PFSK-1 (cell line): ENCODE data around the gene LSP1.

ENCODE experiments used
- FOXP2 ChIP-seq: optimal IDR thresholded peaks from 2 replicates; pipeline ENCODE3; 2011; ENCODE audit warnings: borderline replicate concordance, control low read depth, inconsistent platforms; ENCODE audit not compliant: insufficient read depth; ENCODE audit errors: extremely low read length, extremely low read depth
- POLR2AphosphoS5 ChIP-seq: IDR thresholded peaks from 2 replicates; pipeline ENCODE4 v1.6.1; 2012; ENCODE audit warnings: low read depth, mild to moderate bottlenecking, control low read depth, low read length, moderate library complexity
- SIN3A ChIP-seq: IDR thresholded peaks from 2 replicates; pipeline ENCODE4 v1.6.1; 2012; ENCODE audit warnings: mild to moderate bottlenecking, low read length, moderate library complexity, borderline replicate concordance; ENCODE audit not compliant: insufficient read depth
- TAF1 ChIP-seq: IDR thresholded peaks from 2 replicates; pipeline ENCODE4 v1.6.1; 2012; ENCODE audit warnings: low read length, control low read depth, borderline replicate concordance; ENCODE audit not compliant: insufficient read depth
- TF ChIP-seq, protein P1 (sequence below), 2 experiments: IDR thresholded peaks; 2 replicates each; pipeline versions ENCODE4 v1.6.1 to v1.8.0; 2011 to 2012; ENCODE audit warnings: low read depth in 2 of 2, low read length in 2 of 2, control low read depth in 1 of 2, inconsistent platforms in 1 of 2, mild to moderate bottlenecking in 1 of 2, moderate library complexity in 1 of 2; ENCODE audit not compliant: insufficient read depth in 1 of 2

The LSP1 gene

DNA sequence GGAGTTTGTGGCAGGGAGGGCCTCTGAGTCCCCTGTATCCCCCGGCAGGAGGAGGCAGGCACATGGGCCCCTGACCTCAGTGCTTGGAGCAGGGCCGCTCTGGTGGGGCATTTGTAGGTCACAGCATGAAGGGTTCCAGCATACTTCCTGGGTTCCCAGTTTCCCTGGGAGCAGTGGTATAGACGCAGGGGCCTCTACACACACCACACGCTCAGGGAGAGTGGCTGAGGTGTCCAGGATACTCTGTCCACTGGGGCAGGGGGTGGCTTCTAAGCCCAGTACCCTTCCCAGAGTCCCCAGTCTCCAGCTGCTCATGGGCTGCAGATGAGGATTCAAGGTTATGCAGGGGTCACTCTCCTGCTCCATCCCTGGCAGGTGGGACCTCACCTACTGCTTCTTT lies 6.1 kb downstream of the LSP1 start:
- TF ChIP-seq, protein P1, sequence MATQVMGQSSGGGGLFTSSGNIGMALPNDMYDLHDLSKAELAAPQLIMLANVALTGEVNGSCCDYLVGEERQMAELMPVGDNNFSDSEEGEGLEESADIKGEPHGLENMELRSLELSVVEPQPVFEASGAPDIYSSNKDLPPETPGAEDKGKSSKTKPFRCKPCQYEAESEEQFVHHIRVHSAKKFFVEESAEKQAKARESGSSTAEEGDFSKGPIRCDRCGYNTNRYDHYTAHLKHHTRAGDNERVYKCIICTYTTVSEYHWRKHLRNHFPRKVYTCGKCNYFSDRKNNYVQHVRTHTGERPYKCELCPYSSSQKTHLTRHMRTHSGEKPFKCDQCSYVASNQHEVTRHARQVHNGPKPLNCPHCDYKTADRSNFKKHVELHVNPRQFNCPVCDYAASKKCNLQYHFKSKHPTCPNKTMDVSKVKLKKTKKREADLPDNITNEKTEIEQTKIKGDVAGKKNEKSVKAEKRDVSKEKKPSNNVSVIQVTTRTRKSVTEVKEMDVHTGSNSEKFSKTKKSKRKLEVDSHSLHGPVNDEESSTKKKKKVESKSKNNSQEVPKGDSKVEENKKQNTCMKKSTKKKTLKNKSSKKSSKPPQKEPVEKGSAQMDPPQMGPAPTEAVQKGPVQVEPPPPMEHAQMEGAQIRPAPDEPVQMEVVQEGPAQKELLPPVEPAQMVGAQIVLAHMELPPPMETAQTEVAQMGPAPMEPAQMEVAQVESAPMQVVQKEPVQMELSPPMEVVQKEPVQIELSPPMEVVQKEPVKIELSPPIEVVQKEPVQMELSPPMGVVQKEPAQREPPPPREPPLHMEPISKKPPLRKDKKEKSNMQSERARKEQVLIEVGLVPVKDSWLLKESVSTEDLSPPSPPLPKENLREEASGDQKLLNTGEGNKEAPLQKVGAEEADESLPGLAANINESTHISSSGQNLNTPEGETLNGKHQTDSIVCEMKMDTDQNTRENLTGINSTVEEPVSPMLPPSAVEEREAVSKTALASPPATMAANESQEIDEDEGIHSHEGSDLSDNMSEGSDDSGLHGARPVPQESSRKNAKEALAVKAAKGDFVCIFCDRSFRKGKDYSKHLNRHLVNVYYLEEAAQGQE (IDR thresholded peaks at IDR 0.05; ENCODE audit: insufficient read depth in 1 of 2, low read depth in 2 of 2, low read length in 2 of 2) = no peak
- no peak for TF ChIP-seq TAF1
- no peak for TF ChIP-seq POLR2AphosphoS5
- TF ChIP-seq SIN3A = no peak
- TF ChIP-seq FOXP2 = no peak

DNA sequence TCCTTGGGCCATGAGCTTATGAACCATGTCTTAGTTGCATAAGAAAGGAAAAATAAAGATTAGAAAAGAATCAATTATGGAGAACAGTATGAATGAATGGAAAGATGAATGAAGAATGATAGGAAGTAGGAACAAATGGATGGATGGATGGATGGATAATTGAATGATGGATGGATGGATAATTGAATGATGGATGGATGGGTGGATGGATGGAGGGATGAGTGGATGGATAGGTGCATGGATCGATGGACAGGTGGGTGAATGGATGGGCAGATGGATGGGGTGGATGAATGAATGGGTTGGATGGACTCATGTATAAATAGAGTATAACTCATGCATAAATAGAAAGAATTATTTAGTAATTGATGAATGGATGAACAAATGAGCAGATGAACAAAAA lies 7.2 kb downstream of the LSP1 start:
- TF ChIP-seq, protein P1 (IDR thresholded peaks at IDR 0.05; ENCODE audit: insufficient read depth in 1 of 2, low read depth in 2 of 2, low read length in 2 of 2) = no peak
- TF ChIP-seq POLR2AphosphoS5 = no peak
- no peak for TF ChIP-seq TAF1
- no peak for TF ChIP-seq FOXP2
- no peak for TF ChIP-seq SIN3A

DNA sequence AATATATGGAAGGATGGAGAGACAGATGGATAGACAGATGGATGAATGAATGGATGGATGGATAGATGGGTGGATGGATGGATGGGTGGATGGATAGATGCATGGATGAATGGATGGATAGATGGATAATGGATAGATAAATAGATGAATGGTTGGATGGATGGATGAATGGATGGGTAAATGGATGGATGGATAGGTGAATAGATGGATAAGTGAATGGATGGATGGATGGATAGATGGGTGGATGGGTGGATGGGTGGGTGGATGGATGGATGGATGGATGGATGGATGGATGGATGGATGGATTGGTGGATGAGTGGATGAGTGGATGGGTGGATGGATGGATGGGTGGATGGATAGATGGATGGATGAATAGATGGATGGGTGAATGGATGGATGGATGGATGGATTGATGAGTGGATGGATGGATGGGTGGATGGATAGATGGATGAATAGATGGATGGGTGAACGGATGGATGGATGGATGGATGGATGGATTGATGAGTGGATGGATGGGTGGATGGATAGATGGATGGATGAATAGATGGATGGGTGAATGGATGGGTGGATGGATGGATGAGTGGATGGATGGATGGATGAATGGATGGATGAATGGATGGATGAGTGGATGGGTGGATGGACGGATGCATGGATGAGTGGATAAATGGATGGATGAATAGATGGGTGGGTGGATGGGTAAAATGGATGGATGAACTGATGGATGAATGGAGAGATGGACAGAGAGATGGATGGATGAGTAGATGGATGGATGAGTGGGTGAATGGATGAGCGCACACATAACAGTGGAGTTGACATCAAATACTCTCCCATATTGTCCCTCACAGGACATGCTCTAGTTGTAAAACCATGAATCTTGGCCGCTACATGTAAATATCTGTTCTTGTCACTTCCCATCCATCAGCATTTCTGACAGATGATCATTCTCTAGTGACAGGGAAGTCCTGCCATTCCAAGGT lies 8.8 kb downstream of the LSP1 start:
- TF ChIP-seq TAF1 (no peak), SIN3A (no peak), FOXP2 (no peak), POLR2AphosphoS5 (no peak)
- TF ChIP-seq, protein P1 (IDR thresholded peaks at IDR 0.05; ENCODE audit: insufficient read depth in 1 of 2, low read depth in 2 of 2, low read length in 2 of 2) = no peak

DNA sequence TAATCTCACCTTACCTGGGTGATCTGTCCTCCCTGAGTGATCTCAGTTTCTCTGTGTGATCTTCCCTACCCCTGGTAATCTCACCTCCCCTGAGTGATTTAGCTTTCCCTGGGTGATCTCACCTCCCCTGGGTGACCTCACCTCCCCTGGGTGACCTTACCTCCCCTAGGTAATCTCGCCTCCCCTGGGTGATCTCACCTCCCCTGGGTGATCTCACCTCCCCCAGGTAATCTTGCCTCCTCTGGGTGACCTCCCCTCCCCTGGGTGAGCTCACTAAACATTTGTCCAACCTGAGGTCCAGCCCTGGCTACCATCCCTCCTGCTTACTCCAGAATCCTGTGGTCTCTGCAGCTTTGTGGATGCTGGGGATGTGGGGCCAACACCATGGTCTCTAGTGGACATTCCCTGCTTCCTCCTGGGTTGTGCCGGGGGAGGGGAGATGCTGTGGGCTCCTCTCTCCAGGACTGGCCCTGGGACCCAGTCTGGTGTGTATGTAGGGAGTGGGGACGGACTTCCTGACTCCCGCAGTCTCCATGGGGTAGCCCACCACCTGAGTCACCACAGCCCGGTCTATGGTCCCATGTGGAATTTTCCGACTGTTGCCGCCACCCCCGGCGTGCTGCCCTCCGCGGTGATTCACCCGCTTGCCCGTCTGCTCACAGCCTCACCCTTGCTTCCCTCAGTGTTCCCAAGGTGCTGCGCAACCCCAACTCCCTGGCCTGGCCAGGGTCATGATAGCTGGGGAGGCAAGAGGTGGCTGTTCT lies 9.9 kb downstream of the LSP1 start:
- TF ChIP-seq FOXP2 = no peak
- TF ChIP-seq SIN3A = no peak
- TF ChIP-seq POLR2AphosphoS5 = no peak
- TF ChIP-seq TAF1 = no peak
- TF ChIP-seq, protein P1 (IDR thresholded peaks at IDR 0.05; ENCODE audit: insufficient read depth in 1 of 2, low read depth in 2 of 2, low read length in 2 of 2) = no peak
